ENCODE measurements around the gene SHOX. TPM values are rescaled to one million over a fixed set of nuclear protein-coding genes. Genes with fewer than 3 reads are reported as not detected.

SHOX gene
- total RNA-seq, 1 experiment from 2014 or later, result not detected

DNA sequence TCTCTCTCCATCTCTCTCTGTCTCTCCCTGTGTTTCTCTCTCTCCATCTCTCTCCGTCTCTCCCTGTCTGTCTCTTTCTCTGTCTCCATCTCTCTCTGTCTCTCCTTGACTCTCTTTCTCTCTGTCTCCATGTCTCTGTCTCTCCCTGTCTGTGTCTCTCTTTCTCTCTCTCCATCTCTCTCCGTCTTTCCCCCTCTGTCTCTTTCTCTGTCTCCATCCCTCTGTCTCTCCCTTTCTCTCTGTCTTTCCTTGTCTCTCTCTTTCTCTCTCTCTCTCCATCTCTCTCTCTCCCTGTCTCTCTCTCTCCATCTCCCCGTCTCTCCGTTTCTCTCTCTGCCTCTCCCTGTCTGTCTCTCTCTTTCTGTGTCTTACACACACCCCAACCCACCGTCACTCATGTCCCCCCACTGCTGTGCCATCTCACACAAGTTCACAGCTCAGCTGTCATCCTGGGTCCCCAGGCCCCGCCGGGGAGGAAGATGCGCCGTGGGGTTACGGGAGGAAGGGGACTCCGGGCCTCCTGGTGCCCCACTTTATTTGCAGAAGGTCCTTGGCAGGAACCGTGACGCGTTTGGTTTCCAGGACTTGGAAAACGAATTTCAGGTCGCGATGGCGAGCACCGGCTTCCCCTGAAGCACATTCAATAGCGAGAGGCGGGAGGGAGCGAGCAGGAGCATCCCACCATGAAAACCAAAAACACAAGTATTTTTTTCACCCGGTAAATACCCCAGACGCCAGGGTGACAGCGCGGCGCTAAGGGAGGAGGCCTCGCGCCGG is 1.2 kb upstream of the SHOX start:
- H3K27me3 ChIP-seq (ENCODE audit: insufficient read depth, low read depth), result peaks cover 24% of the 10 kb centered on the region

DNA sequence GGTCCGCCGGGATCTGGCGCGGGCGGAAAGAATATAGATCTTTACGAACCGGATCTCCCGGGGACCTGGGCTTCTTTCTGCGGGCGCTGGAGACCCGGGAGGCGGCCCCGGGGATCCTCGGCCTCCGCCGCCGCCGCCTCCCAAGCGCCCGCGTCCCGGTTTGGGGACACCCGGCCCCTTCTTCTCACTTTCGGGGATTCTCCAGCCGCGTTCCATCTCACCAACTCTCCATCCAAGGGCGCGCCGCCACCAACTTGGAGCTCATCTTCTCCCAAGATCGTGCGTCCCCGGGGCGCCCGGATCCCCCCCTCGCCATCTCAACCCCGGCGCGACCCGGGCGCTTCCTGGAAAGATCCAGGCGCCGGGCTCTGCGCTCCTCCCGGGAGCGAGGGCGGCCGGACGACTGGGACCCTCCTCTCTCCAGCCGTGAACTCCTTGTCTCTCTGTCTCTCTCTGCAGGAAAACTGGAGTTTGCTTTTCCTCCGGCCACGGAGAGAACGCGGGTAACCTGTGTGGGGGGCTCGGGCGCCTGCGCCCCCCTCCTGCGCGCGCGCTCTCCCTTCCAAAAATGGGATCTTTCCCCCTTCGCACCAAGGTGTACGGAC is 482 bp upstream of the SHOX start:
- intact Hi-C loops (cut with micrococcal nuclease; ENCODE audit: unreplicated experiment), result no loop called here
- Histone ChIP-seq H3K79me2 (ENCODE audit: low read depth) (no peaks in the 10 kb centered on the region), H3K27me3 (ENCODE audit: insufficient read depth, low read depth) (peaks cover 28% of the 10 kb centered on the region), H3K36me3 (ENCODE audit: low read depth) (no peaks in the 10 kb centered on the region), H3F3A (ENCODE audit: insufficient read depth, low read depth) (no peaks in the 10 kb centered on the region), H3K4me1 (replicated peaks; ENCODE audit: insufficient read depth) (no peaks in the 10 kb centered on the region), H2AFZ (no peak overlapping the region), H3K4me2 (no peak overlapping the region), H4K20me1 (ENCODE audit: insufficient read depth) (no peaks in the 10 kb centered on the region), H3K9me3 (ENCODE audit: insufficient read depth, low read depth) (no peaks in the 10 kb centered on the region), H3K4me3 (no peak overlapping the region), H3K9me2 (ENCODE audit: insufficient read depth) (no peaks in the 10 kb centered on the region), H3K27ac (no peak overlapping the region)
- DNase-seq, result no peak
- TF ChIP-seq, protein P1, sequence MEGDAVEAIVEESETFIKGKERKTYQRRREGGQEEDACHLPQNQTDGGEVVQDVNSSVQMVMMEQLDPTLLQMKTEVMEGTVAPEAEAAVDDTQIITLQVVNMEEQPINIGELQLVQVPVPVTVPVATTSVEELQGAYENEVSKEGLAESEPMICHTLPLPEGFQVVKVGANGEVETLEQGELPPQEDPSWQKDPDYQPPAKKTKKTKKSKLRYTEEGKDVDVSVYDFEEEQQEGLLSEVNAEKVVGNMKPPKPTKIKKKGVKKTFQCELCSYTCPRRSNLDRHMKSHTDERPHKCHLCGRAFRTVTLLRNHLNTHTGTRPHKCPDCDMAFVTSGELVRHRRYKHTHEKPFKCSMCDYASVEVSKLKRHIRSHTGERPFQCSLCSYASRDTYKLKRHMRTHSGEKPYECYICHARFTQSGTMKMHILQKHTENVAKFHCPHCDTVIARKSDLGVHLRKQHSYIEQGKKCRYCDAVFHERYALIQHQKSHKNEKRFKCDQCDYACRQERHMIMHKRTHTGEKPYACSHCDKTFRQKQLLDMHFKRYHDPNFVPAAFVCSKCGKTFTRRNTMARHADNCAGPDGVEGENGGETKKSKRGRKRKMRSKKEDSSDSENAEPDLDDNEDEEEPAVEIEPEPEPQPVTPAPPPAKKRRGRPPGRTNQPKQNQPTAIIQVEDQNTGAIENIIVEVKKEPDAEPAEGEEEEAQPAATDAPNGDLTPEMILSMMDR (conservative IDR thresholded peaks at IDR 0.05), result no peak
- TF ChIP-seq EZH2 (IDR thresholded peaks at IDR 0.05; ENCODE audit: low read depth), result no peak
- ChIA-PET POLR2A (ENCODE audit: unreplicated experiment) (no interaction called here), CTCF (no interaction called here)
- no TSS peak for BruUV-seq (replicated peaks)

More for the DNA sequence above, 1.2 kb upstream of the SHOX start:
- BruUV-seq (replicated peaks), result no TSS peak
- no peak for DNase-seq
- intact Hi-C loops (cut with micrococcal nuclease; ENCODE audit: unreplicated experiment), result no loop called here
- no peaks in the 10 kb centered on the region for H3K79me2 ChIP-seq (ENCODE audit: low read depth)
- H3K27ac ChIP-seq, result no peak overlapping the region
- H2AFZ ChIP-seq, result no peak overlapping the region
- H3K4me1 ChIP-seq (replicated peaks; ENCODE audit: insufficient read depth), result no peaks in the 10 kb centered on the region
- H3F3A ChIP-seq (ENCODE audit: insufficient read depth, low read depth), result no peaks in the 10 kb centered on the region
- no peak for TF ChIP-seq EZH2 (IDR thresholded peaks at IDR 0.05; ENCODE audit: low read depth)
- TF ChIP-seq, protein P1 (conservative IDR thresholded peaks at IDR 0.05), result no peak
- ChIA-PET POLR2A (ENCODE audit: unreplicated experiment) (no interaction called here), CTCF (no interaction called here)
- H3K36me3 ChIP-seq (ENCODE audit: low read depth), result no peaks in the 10 kb centered on the region
- H3K9me2 ChIP-seq (ENCODE audit: insufficient read depth), result no peaks in the 10 kb centered on the region
- H4K20me1 ChIP-seq (ENCODE audit: insufficient read depth), result no peaks in the 10 kb centered on the region
- H3K4me2 ChIP-seq, result no peak overlapping the region
- H3K4me3 ChIP-seq, result no peak overlapping the region
- no peaks in the 10 kb centered on the region for H3K9me3 ChIP-seq (ENCODE audit: insufficient read depth, low read depth)

DNA sequence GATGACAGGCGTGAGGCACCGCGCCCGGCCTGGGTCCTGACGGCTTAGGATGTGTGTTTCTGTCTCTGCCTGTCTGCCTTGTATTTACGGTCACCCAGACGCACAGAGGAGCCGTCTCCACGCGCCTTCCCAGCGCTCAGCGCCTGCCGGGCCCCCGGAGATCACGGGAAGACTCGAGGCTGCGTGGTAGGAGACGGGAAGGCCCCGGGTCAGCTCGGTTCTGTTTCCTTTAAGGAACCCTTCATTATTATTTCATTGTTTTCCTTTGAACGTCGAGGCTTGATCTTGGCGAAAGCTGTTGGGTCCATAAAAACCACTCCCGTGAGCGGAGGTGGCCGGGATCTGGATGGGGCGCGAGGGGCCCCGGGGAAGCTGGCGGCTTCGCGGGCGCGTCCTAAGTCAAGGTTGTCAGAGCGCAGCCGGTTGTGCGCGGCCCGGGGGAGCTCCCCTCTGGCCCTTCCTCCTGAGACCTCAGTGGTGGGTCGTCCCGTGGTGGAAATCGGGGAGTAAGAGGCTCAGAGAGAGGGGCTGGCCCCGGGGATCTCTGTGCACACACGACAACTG is 1.3 kb downstream of the SHOX start:
- H3K27ac ChIP-seq, result no peak overlapping the region
- H3K79me2 ChIP-seq (ENCODE audit: low read depth), result no peaks in the 10 kb centered on the region
- H4K20me1 ChIP-seq (ENCODE audit: insufficient read depth), result no peaks in the 10 kb centered on the region
- ChIA-PET CTCF (no interaction called here), POLR2A (ENCODE audit: unreplicated experiment) (no interaction called here)
- H3F3A ChIP-seq (ENCODE audit: insufficient read depth, low read depth), result no peaks in the 10 kb centered on the region
- H3K9me3 ChIP-seq (ENCODE audit: insufficient read depth, low read depth), result no peaks in the 10 kb centered on the region
- no peak overlapping the region for H3K4me3 ChIP-seq
- BruUV-seq (replicated peaks), result no TSS peak
- peaks cover 28% of the 10 kb centered on the region for H3K27me3 ChIP-seq (ENCODE audit: insufficient read depth, low read depth)
- no peaks in the 10 kb centered on the region for H3K9me2 ChIP-seq (ENCODE audit: insufficient read depth)
- H3K4me1 ChIP-seq (replicated peaks; ENCODE audit: insufficient read depth), result no peaks in the 10 kb centered on the region
- intact Hi-C loops (cut with micrococcal nuclease; ENCODE audit: unreplicated experiment), result no loop called here
- no peak overlapping the region for H2AFZ ChIP-seq
- TF ChIP-seq EZH2 (IDR thresholded peaks at IDR 0.05; ENCODE audit: low read depth), result no peak
- TF ChIP-seq, protein P1 (conservative IDR thresholded peaks at IDR 0.05), result no peak
- no peak overlapping the region for H3K4me2 ChIP-seq
- DNase-seq, result no peak
- H3K36me3 ChIP-seq (ENCODE audit: low read depth), result no peaks in the 10 kb centered on the region
